GM19452 (cell line): ENCODE data around the gene KRT33B.
"Not testable (repeated sequence)": the region's sequence is repeated elsewhere in the genome, so short reads cannot be mapped to it uniquely, and the experiment has no call there.

Experiments
- ATAC-seq: cut with Tn5 transposase; IDR thresholded peaks from one replicate; pipeline ENCODE4 v1.9.1; 2021; ENCODE audit not compliant: unreplicated experiment

KRT33B gene

GRCh38 chr17:41369713-41370112, at the start of gene KRT33B:
Gene KRT33B (minus strand): TSS chr17:41369813. CDS start chr17:41369750, 63 bp downstream.
- ATAC-seq = no peak

GRCh38 chr17:41418116-41418860, 48.7 kb upstream of the KRT33B start:
- no peak for ATAC-seq

GRCh38 chr17:41417576-41418015, 48.0 kb upstream of the KRT33B start:
- no peak for ATAC-seq

- no peak for ATAC-seq
Measured at GRCh38 chr17:41417127-41417526, 47.5 kb upstream of the KRT33B start.

DNA sequence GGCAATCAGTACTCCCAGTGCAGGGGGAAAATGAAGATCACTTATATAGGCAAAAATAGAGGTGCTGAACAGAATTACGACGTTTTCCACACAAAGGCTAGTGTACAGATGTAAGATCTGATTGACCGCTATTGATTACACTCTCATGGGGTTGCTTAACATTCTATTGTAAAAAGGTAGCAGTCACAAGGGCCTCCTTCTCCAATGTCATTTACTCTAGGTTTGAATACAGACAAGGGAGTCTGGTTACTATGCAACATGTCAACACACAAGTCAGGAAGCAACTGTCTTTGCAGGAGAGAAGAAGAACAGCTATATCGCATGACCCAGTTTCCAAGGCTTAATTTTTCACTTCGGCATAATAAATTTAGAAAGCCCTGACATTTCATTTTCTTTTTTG, 46.9 kb upstream of the KRT33B start:
- no peak for ATAC-seq

GRCh38 chr17:41415833-41416335, 46.3 kb upstream of the KRT33B start:
- no peak for ATAC-seq

GRCh38 chr17:41415411-41415810, 45.8 kb upstream of the KRT33B start:
- ATAC-seq = no peak

DNA sequence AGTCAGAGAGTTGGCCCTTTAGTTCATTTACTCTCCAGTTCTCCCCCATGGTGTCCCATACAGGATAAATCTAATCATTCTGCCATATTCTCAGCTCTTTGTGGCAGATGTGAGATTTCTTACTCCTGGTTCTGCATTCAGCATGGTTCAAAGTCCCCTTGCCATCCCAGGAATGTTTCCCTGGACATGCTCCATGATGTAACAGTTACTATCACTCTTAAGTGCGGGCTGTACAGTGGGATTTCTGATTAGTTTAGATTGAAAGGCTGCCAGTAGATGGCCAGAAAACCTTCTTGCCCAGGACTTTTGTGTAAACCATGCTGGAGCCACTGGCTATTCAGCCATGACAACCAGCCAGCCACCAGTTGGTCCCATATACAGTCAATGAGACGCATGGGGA, 44.4 kb upstream of the KRT33B start:
- ATAC-seq = no peak

DNA sequence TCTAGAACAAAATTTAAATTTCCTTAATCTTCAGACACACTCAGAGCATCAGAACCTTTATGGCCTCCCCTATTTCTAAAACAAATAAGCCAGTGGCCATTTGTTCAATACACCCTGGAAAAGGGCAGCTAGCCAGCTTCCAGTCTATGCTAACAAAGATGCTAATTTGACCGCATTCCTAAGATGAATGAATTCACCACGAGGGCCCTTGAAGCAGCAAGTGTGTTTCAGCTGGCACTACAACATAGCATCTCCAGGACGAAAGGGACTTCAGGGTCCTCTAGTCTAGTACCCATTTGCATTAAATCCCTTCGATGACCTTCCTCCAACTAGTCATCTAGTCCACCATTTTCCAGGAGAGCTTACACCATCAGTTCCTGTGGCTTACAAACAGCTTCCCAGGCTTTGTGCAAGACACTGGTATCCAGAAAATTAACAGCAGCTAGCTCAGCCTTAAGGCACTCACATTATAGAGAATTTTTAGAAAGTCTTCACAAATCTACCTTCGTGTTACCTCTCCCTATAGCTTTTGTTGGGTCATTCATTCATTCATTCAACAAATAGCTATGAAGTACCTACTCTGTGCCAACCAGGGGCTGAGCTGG, 43.8 kb upstream of the KRT33B start:
- ATAC-seq = no peak

DNA sequence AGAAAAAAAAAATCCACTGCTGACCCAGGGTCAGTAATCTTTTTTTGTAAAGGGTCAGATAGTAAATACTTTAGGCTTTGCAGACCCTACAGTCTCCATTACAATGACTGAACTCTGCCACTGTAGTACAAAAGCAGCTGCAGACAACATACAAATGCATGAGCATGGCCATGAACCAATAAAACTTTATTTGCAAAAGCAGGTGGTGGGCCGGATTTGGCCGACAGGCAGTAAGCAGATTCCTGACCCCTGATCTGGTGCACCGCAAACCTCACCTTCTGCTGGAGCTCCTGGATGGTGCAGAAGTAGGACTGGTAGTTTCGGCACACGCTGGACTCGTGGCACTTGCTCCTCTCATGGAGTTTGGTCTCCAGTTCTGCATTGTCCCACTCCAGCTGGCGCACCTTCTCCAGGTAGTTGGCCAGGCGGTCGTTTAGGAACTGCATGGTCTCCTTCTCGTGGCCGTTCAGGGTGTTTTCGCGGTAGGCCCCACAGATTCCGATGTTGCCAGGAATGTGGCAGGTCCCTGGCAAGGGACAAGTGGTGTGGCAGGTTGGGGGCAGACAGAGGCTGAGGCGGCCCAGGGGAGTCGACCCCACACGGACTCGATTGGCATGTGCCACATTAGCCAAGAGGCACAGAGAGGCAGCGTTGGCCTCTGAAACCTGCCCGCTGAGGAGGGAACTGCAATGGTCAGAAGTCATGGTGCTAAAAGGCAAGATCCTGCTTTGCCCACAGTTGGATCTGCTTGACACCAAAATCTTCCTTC, 41.6 kb upstream of the KRT33B start:
- no peak for ATAC-seq

DNA sequence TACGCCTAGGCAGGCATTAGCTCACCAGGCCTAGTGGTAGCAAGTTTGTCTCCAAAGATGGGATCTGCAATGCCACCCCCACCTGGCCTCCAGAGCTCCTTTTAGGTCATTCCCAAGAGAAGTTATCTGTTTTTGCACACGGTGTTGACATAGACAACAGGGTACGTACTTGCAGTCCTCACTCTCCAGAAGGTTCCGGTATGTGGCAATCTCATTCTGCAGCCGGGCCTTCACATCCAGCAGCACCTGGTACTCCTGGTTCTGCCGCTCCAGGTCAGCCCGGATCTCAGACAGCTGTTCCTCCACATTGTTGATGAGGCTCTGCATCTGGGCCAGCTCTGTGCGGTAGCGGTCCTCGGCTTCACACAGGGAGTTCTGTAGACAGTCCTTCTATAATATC, 37.6 kb upstream of the KRT33B start:
- no peak for ATAC-seq

DNA sequence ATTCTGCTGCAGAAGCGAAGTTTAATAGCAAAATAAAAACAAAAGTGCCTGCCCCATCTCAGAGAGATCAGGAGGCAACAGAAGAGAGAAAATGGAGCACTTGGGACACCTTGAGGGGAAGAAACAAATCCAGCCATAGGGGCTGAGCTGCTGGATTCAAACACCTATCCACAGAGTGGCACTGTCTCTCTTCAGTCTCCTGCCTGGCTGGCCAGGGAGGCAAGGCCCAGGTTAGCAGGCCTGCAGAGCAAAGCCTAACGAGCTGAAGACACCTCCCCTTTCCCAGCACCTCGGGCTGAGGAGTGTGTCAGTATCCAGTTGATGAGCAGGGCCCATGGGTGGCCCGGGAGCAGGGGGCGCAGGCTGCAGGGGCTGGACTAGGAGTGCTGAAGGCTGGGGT, 36.6 kb upstream of the KRT33B start:
- no peak for ATAC-seq

- ATAC-seq = no peak
Measured at GRCh38 chr17:41404024-41404671, 34.5 kb upstream of the KRT33B start.

- no peak for ATAC-seq
Measured at GRCh38 chr17:41403404-41404023, 33.9 kb upstream of the KRT33B start.

- no peak for ATAC-seq
Measured at GRCh38 chr17:41402161-41402560, 32.5 kb upstream of the KRT33B start.

DNA sequence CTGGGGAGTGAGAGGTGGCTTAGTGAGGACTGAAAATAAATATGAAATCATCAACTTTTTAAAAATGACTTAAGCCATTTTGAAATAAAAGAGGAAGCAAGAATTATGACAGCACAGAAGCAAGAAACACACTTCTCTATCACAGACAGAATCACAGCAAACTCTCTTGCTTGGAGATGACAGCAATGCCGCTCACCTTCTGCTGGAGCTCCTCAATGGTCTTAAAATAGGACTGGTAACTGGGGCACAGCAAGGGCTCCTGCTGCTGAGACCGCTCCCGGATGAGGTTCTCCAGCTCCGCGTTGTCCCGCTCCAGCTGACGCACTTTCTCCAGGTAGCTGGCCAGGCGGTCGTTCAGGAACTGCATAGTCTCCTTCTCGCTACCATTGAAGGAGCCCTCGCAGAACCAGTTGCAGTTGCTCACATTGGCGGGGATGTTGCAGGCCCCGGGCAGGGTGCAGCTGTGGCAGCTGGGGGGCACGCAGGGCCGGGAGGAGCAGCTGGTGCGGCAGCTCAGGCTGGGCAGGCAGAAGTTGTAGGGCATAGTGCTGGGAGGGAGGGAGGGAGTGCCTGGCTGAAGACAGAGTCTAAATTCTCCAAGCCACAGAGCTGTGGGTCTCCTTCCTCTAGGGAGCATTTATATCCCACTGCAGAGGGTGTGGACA, 27.5 kb upstream of the KRT33B start, which contains the start of gene KRT31:
Gene KRT31, minus strand, starts transcription at position 613 of the 665 bp plus-strand sequence. Its CDS starts 69 bp downstream, at position 544.
- no peak for ATAC-seq

GRCh38 chr17:41396340-41396739, 26.7 kb upstream of the KRT33B start:
- no peak for ATAC-seq

DNA sequence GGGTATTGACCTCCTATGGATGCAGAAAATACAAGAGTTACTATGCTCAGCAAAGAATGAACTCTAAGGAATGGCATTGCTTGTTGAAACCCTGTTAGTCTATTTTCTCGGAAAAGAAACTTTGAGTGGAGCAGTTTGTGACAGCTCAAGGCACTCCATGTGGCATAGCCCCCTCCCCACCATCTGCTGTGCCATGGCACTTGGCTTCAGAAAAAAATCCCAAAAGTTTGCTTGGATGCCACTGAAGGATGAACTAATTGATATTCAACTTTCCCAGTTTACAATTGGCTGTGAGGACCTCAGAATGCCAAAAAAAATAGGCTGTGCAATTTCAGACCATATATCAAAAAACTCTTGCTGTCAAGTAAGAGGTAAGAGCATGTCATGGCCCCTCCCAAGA, 26.0 kb upstream of the KRT33B start:
- no peak for ATAC-seq

DNA sequence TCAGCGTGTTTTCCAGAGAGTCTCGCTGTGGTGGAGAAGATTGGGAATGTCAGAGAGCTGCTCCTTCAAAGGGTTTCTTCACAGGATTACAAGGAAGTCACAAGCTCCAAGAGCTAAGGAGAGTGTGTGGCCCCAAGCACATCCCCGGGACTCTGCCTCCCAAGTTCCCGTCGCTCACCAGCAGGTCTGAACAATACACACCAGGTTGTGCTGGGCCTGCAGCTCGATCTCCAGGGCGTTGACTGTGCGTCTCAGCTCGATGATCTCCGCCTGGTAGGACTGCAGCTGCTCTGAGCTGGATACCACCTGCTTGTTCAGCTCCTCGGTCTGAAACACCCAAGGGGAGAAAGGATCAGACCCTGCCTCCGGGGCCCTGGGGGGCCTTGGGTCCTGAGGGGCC, 25.4 kb upstream of the KRT33B start:
- not testable (repeated sequence) for ATAC-seq
